ENCODE results near the gene WSCD2. TPM values are rescaled to one million over a fixed set of nuclear protein-coding genes. Genes with fewer than 3 reads are reported as not detected.

Gene WSCD2
- total RNA-seq, 1 donor from 2014 or later, result 72.9 TPM

DNA sequence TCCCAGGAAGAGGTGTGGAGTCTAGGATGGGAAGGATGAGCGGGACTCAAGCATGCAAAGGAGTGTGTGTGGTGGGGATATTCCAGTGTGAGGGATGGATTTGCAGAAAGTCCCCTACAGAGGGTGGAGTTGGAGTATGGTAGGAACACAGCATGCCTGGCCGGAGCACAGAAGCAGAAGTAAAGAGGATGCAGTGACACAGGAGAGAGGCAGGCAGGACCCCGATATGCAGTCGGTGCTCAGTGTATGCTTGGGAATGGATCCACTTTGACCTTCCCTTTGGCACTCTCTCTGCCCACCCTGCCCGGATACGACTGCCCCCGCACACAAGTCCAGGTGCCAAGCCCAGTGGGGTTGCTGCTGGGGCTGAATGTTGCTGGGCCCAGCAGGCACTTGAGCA is 21.3 kb downstream of the WSCD2 start:
- no peak overlapping the region for H3K27ac Mint-ChIP-seq
- peaks cover 24% of the 10 kb centered on the region for H3K27me3 Mint-ChIP-seq
- no peak overlapping the region for H3K4me3 Mint-ChIP-seq
- H3K36me3 Mint-ChIP-seq, result no peaks in the 10 kb centered on the region
- H3K4me1 Mint-ChIP-seq (ENCODE audit: unreplicated experiment), result peaks cover 11% of the 10 kb centered on the region
- H3K9me3 Mint-ChIP-seq, result peaks cover 5% of the 10 kb centered on the region
- TF ChIP-seq CTCF (conservative IDR thresholded peaks at IDR 0.05), result no peak
- no peak for DNase-seq (ENCODE audit: extremely low spot score, unreplicated experiment)

GRCh38 chr12:108151533-108152169 is 22.6 kb downstream of the WSCD2 start:
- Mint-ChIP-seq H3K9me3 (peaks cover 5% of the 10 kb centered on the region), H3K27ac (no peak overlapping the region), H3K27me3 (peaks cover 25% of the 10 kb centered on the region), H3K4me1 (ENCODE audit: unreplicated experiment) (peaks cover 8% of the 10 kb centered on the region), H3K4me3 (no peak overlapping the region), H3K36me3 (no peaks in the 10 kb centered on the region)
- no peak for TF ChIP-seq CTCF (conservative IDR thresholded peaks at IDR 0.05)
- no peak for DNase-seq (ENCODE audit: extremely low spot score, unreplicated experiment)

- Mint-ChIP-seq H3K36me3 (no peaks in the 10 kb centered on the region), H3K4me1 (ENCODE audit: unreplicated experiment) (peaks cover 8% of the 10 kb centered on the region), H3K27ac (no peak overlapping the region), H3K9me3 (peaks cover 5% of the 10 kb centered on the region), H3K4me3 (no peak overlapping the region), H3K27me3 (peaks cover 26% of the 10 kb centered on the region)
- no peak for DNase-seq (ENCODE audit: extremely low spot score, unreplicated experiment)
- TF ChIP-seq CTCF (conservative IDR thresholded peaks at IDR 0.05), result no peak
Observed at GRCh38 chr12:108152170-108152538, 23.1 kb downstream of the WSCD2 start.

GRCh38 chr12:108156717-108157116 is 27.6 kb downstream of the WSCD2 start:
- TF ChIP-seq CTCF (conservative IDR thresholded peaks at IDR 0.05), result no peak
- Mint-ChIP-seq H3K27ac (no peak overlapping the region), H3K9me3 (peaks cover 5% of the 10 kb centered on the region), H3K27me3 (peaks cover 31% of the 10 kb centered on the region), H3K4me3 (no peak overlapping the region), H3K4me1 (ENCODE audit: unreplicated experiment) (peaks cover 27% of the 10 kb centered on the region), H3K36me3 (no peaks in the 10 kb centered on the region)
- DNase-seq (ENCODE audit: extremely low spot score, unreplicated experiment), result no peak

DNA sequence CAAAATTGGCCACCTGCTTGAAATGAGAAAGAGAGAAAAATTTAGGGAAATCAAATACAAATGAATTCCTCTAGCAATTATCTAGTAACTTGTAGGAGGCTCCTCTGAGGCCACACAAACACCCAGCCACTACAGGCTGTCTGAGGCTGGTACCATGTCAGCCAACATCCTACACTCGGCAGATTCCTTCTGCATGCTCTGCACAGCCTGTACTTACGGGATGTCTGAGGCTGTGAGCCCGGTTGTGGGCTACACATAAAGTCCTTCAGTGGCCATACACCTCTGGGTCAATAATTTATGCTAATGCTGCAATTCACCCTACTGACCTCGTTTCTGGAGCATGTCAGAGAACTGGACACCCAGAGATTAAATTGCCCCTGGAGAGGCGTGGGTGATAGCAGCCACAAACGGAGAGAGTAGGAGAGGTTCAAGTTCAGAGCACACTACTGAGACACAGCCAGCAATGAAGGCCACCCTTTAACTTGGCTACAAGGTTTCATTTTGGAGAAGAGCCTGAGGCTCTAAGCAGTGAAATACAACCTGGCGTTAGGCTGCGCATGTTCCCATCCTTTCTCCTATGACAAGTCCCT is 28.9 kb downstream of the WSCD2 start:
- no peak for DNase-seq (ENCODE audit: extremely low spot score, unreplicated experiment)
- no peaks in the 10 kb centered on the region for H3K36me3 Mint-ChIP-seq
- no peak overlapping the region for H3K27ac Mint-ChIP-seq
- no peak overlapping the region for H3K4me3 Mint-ChIP-seq
- TF ChIP-seq CTCF (conservative IDR thresholded peaks at IDR 0.05), result no peak
- H3K9me3 Mint-ChIP-seq, result peaks cover 5% of the 10 kb centered on the region
- peaks cover 28% of the 10 kb centered on the region for H3K27me3 Mint-ChIP-seq
- H3K4me1 Mint-ChIP-seq (ENCODE audit: unreplicated experiment), result peaks cover 23% of the 10 kb centered on the region

All from type B pancreatic cell (in vitro differentiated cells).